DND-41 (cell line): ENCODE data around the gene TPCN1.

Experiments
- ATAC-seq: fragments of 200-7000 bp; cut with Tn5 transposase; 3 replicates; pipeline ENCODE4 v1.9.1; 2021; ENCODE audit warnings: low read depth; ENCODE audit not compliant: insufficient read depth
- DNase-seq: peaks from one replicate; pipeline ENCODE4 v3.0.0-alpha.2; 2020
- H2AFZ ChIP-seq: 2 replicates; pipeline ENCODE4 v1.6.0; 2012; ENCODE audit warnings: low read depth, low read length
- H3K27ac ChIP-seq: 2 replicates; pipeline ENCODE4 v1.5.1; 2012; ENCODE audit warnings: low read length, inconsistent platforms
- H3K27me3 ChIP-seq: fragments of 200-600 bp; sonication (generic); 2 replicates; pipeline ENCODE4 v1.6.0; 2012; ENCODE audit warnings: low read length, mild to moderate bottlenecking, inconsistent platforms; ENCODE audit not compliant: insufficient read depth, poor library complexity
- H3K36me3 ChIP-seq: 2 replicates; pipeline ENCODE4 v1.5.1; 2012; ENCODE audit warnings: low read length, inconsistent platforms; ENCODE audit not compliant: insufficient read depth
- H3K4me1 ChIP-seq: 2 replicates; pipeline ENCODE4 v1.5.1; 2012; ENCODE audit warnings: mild to moderate bottlenecking, low read length; ENCODE audit not compliant: insufficient read depth
- H3K4me2 ChIP-seq: 2 replicates; pipeline ENCODE4 v1.6.0; 2012; ENCODE audit warnings: mild to moderate bottlenecking, moderate library complexity, low read length, inconsistent platforms; ENCODE audit not compliant: insufficient read depth
- H3K4me3 ChIP-seq, 2 experiments: fragments of 200-600 bp in 1 of 2; shearing (Covaris generic) in 1 of 2; 2 replicates each; pipeline ENCODE4 v1.5.1; 2012 to 2016; ENCODE audit warnings: inconsistent platforms in 2 of 2, low read length in 2 of 2, mild to moderate bottlenecking in 2 of 2, low read depth in 1 of 2, moderate library complexity in 1 of 2
- H3K79me2 ChIP-seq: 2 replicates; pipeline ENCODE4 v1.6.0; 2012; ENCODE audit warnings: low read length, inconsistent platforms; ENCODE audit not compliant: insufficient read depth
- H3K9ac ChIP-seq: 2 replicates; pipeline ENCODE4 v1.6.0; 2012; ENCODE audit warnings: low read depth, mild to moderate bottlenecking, inconsistent platforms, low read length, moderate library complexity
- H3K9me3 ChIP-seq: 2 replicates; pipeline ENCODE4 v1.5.1; 2012; ENCODE audit warnings: low read length, moderate library complexity, mild to moderate bottlenecking, inconsistent platforms; ENCODE audit not compliant: insufficient read depth, severe bottlenecking
- H4K20me1 ChIP-seq: 2 replicates; pipeline ENCODE4 v1.6.0; 2012; ENCODE audit warnings: low read length; ENCODE audit not compliant: insufficient read depth
- EZH2 ChIP-seq: IDR thresholded peaks from 3 replicates; pipeline ENCODE4 v1.6.1; 2012; ENCODE audit warnings: borderline replicate concordance, low read depth, mild to moderate bottlenecking, moderate library complexity, low read length, inconsistent platforms; ENCODE audit not compliant: severe bottlenecking
- TF ChIP-seq, protein P1 (sequence below): IDR thresholded peaks from 2 replicates; pipeline ENCODE4 v1.5.1; 2012; ENCODE audit warnings: borderline replicate concordance, low read length, moderate library complexity, mild to moderate bottlenecking; ENCODE audit not compliant: poor library complexity, severe bottlenecking; ENCODE audit errors: extremely low read depth

Gene TPCN1

GRCh38 chr12:113241191-113242025 lies 20.1 kb downstream of the TPCN1 start:
- Histone ChIP-seq H3K36me3 (peaks cover 55% of the 10 kb centered on the region), H3K27ac (peak overlapping the region; percentile 44; the same call in 1 of the 2 replicates), H3K9me3 (no peaks in the 10 kb centered on the region), H3K4me2 (no peak overlapping the region), H4K20me1 (no peaks in the 10 kb centered on the region; the same call in 1 of the 2 replicates), H2AFZ (no peak overlapping the region), H3K79me2 (0 out of 2 replicates have a peak, but pooled peaks cover 3% of the 10 kb centered on the region), H3K4me1 (no peaks in the 10 kb centered on the region), H3K9ac (no peak overlapping the region), H3K27me3 (no peaks in the 10 kb centered on the region), H3K4me3 (no peak overlapping the region)
- DNase-seq, result no peak
- ATAC-seq, result 0 out of 3 replicates have a peak, but pooled peaks have one; percentile 31
- no peak for TF ChIP-seq EZH2
- TF ChIP-seq, protein P1, sequence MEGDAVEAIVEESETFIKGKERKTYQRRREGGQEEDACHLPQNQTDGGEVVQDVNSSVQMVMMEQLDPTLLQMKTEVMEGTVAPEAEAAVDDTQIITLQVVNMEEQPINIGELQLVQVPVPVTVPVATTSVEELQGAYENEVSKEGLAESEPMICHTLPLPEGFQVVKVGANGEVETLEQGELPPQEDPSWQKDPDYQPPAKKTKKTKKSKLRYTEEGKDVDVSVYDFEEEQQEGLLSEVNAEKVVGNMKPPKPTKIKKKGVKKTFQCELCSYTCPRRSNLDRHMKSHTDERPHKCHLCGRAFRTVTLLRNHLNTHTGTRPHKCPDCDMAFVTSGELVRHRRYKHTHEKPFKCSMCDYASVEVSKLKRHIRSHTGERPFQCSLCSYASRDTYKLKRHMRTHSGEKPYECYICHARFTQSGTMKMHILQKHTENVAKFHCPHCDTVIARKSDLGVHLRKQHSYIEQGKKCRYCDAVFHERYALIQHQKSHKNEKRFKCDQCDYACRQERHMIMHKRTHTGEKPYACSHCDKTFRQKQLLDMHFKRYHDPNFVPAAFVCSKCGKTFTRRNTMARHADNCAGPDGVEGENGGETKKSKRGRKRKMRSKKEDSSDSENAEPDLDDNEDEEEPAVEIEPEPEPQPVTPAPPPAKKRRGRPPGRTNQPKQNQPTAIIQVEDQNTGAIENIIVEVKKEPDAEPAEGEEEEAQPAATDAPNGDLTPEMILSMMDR, result no peak

DNA sequence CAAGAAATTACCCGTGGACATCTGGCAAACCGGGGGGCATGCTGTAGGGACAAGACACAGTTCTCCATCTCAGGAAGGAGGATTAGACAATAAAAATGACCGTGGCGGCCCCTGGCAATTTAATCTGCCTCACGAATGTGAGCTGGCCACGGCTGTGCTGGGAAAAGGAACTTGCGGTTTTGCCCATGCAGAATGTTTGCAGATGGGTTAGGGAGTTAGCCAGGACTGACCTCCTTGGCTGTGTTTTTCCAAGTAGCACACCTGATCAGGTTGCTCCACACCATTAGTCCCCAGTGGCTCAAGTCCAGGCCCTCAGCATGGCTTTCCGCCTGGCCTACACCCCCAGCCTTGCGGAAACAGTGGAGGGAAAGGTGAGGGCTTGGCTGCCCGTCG lies 20.8 kb downstream of the TPCN1 start:
- no peak for TF ChIP-seq EZH2
- TF ChIP-seq, protein P1, result no peak
- Histone ChIP-seq H2AFZ (no peak overlapping the region), H4K20me1 (no peaks in the 10 kb centered on the region; the same call in 1 of the 2 replicates), H3K36me3 (peaks cover 61% of the 10 kb centered on the region), H3K9ac (no peak overlapping the region), H3K9me3 (no peaks in the 10 kb centered on the region), H3K4me3 (no peak overlapping the region), H3K27me3 (no peaks in the 10 kb centered on the region), H3K27ac (peak overlapping the region; percentile 19; the same call in 1 of the 2 replicates), H3K79me2 (0 out of 2 replicates have a peak, but pooled peaks cover 3% of the 10 kb centered on the region), H3K4me2 (no peak overlapping the region), H3K4me1 (no peaks in the 10 kb centered on the region)
- ATAC-seq, result no peak
- no peak for DNase-seq

- Histone ChIP-seq H4K20me1 (no peaks in the 10 kb centered on the region; the same call in 1 of the 2 replicates), H3K36me3 (peaks cover 65% of the 10 kb centered on the region), H3K9me3 (no peaks in the 10 kb centered on the region), H3K4me2 (no peak overlapping the region), H3K9ac (no peak overlapping the region), H3K27me3 (no peaks in the 10 kb centered on the region), H3K79me2 (0 out of 2 replicates have a peak, but pooled peaks cover 3% of the 10 kb centered on the region), H3K27ac (no peak overlapping the region), H2AFZ (no peak overlapping the region), H3K4me1 (no peaks in the 10 kb centered on the region), H3K4me3 (no peak overlapping the region)
- ATAC-seq (no peak), DNase-seq (no peak)
- TF ChIP-seq, protein P1, result no peak
- TF ChIP-seq EZH2, result no peak
Observed at GRCh38 chr12:113242560-113242959, 21.3 kb downstream of the TPCN1 start.
